Astrocyte of the cerebellum (primary cell): ENCODE data around the gene ANXA11.

Experiments used
- DNase-seq: peaks from one replicate; pipeline ENCODE4 v3.0.0-alpha.2; 2011; ENCODE audit warnings: low read depth
- H3K4me3 ChIP-seq: 2 replicates; pipeline ENCODE4 v1.5.1; 2011; ENCODE audit warnings: mild to moderate bottlenecking, low read depth, low read length, moderate library complexity
- in situ Hi-C: cut with HindIII; loops from 2 replicates; pipeline ENCODE4 v1.10.0; 2017; ENCODE audit warnings: low sequenced_read_pairs
- TF ChIP-seq, protein P1 (sequence below): IDR thresholded peaks from 2 replicates; pipeline ENCODE4 v1.5.1; 2012; ENCODE audit warnings: low read length, low read depth, moderate library complexity, mild to moderate bottlenecking; ENCODE audit errors: missing control alignments

ANXA11 gene

DNA sequence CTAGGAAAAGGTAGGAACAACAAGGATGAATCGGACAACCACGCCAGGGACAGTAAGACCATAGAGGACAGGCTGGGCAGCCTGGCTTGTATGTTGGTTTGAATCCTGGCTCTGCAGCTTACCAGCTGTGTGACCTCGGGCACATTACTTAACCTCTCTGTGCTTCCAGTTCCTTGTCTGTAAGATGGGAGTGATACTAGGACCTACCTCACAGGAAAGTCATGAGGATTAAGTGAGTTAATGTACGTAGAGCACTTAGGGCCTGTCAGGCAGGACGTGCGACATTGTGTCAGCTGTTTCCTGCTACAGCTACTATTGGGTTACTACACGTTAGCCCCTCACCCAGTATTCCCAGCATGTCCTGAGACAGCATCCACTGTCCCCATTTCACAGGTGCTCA, 40.7 kb downstream of the ANXA11 start:
- no peak for DNase-seq
- in situ Hi-C loops: no loop called here
- H3K4me3 ChIP-seq: no peak overlapping the region
- TF ChIP-seq, protein P1, sequence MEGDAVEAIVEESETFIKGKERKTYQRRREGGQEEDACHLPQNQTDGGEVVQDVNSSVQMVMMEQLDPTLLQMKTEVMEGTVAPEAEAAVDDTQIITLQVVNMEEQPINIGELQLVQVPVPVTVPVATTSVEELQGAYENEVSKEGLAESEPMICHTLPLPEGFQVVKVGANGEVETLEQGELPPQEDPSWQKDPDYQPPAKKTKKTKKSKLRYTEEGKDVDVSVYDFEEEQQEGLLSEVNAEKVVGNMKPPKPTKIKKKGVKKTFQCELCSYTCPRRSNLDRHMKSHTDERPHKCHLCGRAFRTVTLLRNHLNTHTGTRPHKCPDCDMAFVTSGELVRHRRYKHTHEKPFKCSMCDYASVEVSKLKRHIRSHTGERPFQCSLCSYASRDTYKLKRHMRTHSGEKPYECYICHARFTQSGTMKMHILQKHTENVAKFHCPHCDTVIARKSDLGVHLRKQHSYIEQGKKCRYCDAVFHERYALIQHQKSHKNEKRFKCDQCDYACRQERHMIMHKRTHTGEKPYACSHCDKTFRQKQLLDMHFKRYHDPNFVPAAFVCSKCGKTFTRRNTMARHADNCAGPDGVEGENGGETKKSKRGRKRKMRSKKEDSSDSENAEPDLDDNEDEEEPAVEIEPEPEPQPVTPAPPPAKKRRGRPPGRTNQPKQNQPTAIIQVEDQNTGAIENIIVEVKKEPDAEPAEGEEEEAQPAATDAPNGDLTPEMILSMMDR: no peak

DNA sequence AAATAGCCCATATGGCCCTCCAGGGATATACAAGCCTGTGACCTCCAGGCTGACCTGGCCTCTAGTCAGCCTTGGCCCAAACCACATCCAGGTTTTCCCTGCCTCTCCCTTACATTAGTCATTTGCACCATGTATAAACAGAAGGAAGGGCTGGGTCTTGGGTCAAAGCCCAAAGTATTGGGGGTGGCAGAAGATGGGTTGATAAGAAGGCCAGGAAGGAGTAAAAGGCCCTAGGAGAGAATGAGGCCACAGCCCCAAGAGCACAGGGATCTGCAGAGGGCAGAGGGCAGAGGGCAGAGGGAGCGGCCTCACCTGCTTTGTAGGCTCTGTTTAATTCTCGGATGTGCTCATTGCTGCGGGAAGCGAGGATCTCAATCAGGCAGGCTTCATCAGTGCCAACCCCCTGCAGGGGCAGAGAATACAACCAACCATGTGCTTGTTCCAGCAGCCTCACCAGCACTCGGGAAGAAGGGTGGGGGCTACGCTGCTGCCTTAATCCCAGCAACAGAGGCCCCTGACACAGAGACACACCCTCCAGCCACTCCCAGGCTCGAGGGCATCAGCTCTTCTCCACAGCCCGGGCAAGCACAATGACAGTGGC, 41.5 kb downstream of the ANXA11 start:
- in situ Hi-C loops: no loop called here
- TF ChIP-seq, protein P1: no peak
- H3K4me3 ChIP-seq: no peak overlapping the region
- DNase-seq: no peak

DNA sequence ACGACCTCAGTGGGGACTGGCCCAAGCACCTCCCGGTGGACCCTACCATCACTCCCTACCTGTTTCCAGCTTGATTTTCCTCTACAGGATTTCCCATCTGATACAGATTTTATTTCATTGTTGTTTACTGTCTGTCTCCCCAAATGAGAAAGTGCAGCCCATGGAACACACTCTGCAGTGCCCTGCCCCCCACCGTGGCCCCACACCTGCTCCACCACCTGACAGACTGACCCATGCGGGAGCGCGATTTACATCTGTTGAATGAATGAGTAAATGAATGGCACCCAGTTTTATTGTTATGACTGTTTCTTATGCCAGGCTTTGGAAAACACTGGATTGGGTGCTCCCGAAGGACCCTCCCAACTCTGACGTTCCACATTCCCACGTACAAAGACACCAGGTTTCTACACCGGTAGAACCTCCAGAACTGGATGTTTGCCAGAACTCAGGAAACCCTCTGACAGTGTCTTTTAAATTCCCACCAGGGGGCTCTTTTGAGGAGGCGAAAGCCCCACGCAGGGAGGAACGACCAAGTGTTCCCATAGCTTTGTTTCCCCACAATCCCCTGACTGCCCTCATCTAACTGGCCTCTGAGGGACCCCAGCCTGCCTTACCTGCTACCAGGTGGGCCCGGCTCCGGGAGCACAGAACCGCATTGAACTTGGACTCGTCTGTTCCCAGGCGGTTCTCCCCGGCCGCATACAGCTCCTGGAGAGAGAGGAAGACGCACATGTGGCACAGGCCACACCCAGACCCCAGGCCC, 43.8 kb downstream of the ANXA11 start:
- TF ChIP-seq, protein P1: peak; percentile 35
- in situ Hi-C loops: no loop called here
- DNase-seq: no peak
- no peak overlapping the region for H3K4me3 ChIP-seq

DNA sequence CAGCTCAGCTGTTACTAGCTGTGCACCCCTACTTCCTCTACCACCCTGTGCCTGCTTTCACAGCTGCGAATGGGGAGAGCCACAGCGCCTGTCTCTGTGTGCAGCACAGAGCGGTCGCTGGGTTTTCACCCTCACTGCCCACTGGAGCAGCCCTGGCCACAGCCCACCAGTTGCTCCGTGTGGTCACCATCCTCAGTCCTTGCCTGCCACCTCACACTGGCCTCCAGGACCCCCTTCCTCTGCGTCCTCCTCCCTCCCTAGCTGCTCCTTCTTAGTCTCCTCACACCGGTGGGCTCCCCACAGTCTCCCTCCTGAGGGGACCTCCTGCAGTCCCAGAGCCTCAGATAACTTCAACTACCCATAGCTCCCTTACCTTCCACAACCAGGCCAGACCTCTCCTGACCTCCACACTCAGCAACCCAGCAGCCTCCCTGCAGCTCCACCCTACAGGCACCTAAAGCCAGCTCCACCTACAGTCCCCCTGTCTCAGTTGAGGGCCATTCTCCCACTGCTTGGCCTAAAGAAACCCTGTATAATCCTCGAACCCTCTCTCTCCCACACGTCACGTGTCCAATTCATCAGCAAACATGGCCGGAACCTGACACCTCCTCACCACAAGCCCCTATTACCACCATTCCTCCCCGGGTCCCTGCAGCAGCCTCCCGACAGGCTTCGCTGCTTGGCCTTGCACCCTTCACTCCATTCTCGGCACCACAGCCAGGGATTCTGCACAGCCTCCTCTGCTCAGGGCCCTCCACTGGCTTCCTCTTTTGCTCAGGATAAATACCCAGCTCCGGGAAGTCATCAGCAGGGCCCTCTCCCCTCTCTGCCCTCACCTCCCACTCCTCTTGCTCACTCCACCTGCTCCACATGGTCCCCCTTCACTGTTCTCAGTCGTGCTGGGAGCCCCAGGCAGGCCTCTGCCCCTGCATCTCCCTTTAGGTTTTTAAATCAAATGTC, 44.7 kb downstream of the ANXA11 start:
- DNase-seq: no peak
- in situ Hi-C loops: no loop called here
- no peak overlapping the region for H3K4me3 ChIP-seq
- TF ChIP-seq, protein P1: no peak

DNA sequence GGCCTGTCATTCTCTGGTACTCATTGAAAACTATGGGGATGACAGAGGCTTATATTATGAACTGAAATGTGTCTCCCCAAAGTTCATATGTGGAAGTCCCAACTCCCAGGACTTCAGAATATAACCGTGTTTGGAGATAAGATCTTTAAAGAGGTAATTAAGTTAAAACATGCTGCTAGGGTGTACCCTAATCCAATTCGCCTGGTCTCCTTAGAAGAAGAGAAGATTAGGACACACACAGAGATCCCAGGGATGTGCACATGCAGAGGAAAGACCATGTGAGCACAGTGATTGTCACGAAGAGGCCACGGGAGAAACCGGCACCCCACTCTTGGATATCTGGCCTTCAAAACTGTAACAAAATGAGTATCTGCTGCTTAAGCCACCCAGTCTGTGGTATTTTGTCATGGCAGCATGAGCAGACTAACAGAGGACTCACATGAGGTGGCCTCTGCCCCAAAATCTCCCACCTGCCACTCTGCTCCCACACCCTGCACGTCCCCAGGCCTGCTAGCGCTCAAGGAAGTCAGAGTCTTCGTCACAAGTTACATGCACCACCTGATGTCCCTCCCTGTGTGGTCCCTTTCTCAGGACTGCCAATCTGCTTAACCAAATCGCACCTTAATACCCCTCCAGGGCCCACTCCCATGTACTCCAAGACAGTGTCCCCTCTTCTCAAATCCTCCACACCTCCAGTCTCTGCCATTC, 46.0 kb downstream of the ANXA11 start:
- no peak overlapping the region for H3K4me3 ChIP-seq
- in situ Hi-C loops: no loop called here
- no peak for DNase-seq
- TF ChIP-seq, protein P1: no peak

DNA sequence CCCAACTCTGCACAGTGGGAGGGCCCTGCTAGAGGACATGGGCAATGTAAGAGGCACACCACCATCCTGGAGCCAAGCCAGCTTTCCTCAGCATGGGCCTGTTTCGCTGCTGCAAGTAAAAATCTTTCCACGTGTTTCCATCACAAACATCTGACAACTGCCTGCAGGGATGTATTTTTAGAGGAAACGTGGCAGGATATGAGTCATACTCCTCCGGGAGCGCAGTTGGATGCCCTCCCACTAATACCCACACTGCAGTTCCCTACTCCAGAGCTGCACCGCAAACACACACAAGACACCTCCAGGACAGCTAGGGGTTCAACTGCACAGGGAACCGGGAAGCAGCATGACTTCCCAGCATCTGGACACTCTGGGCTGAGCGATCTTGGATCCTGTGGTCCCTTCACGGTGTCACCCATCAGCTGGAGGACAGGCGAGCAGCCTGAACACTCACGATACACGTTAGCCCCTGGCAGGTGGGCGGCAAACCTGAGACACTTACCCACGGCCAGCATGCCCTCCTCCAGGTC, 46.7 kb downstream of the ANXA11 start:
- TF ChIP-seq, protein P1: no peak
- in situ Hi-C loops: no loop called here
- DNase-seq: peak; percentile 99
- H3K4me3 ChIP-seq: no peak overlapping the region
